HepG2 (cell line): ENCODE measurements around the gene LEAP2. TPM values are rescaled to one million over a fixed set of nuclear protein-coding genes. Genes with fewer than 3 reads are reported as not detected.
A peak's percentile ranks its signal among the peaks of the same experiment; 100 is the strongest.

Experiments used
- ARID5B ChIP-seq: IDR thresholded peaks from 2 replicates; pipeline ENCODE4 v1.4.0; 2020; ENCODE audit warnings: mild to moderate bottlenecking, missing genetic modification reagents
- ATF2 ChIP-seq: sonication (generic); formaldehyde crosslinking; IDR thresholded peaks from 2 replicates; pipeline ENCODE4 v1.4.0; 2020; ENCODE audit warnings: missing genetic modification reagents
- DPF2 ChIP-seq: sonication (generic); formaldehyde crosslinking; IDR thresholded peaks from 2 replicates; pipeline ENCODE4 v1.4.0; 2020; ENCODE audit warnings: mild to moderate bottlenecking, low read depth, missing genetic modification reagents, borderline replicate concordance
- EP300 ChIP-seq, 3 experiments: sonication (generic) in 1 of 3; formaldehyde crosslinking in 1 of 3; IDR thresholded peaks; 2 replicates each; pipeline versions ENCODE4 v1.5.1 to v1.6.1; 2011 to 2020; ENCODE audit warnings: low read depth in 2 of 3, low read length in 2 of 3, borderline replicate concordance in 1 of 3, improper control_type of control experiment in 1 of 3, mild to moderate bottlenecking in 1 of 3, missing genetic modification reagents in 1 of 3, moderate library complexity in 1 of 3
- HDAC2 ChIP-seq: sonication (generic); formaldehyde crosslinking; IDR thresholded peaks from 2 replicates; pipeline ENCODE4 v1.4.0; 2020; ENCODE audit warnings: missing genetic modification reagents
- JUN ChIP-seq: sonication (generic); formaldehyde crosslinking; IDR thresholded peaks from 2 replicates; pipeline ENCODE4 v1.4.0; 2020; ENCODE audit warnings: mild to moderate bottlenecking, missing genetic modification reagents
- NCOA2 ChIP-seq: sonication (generic); formaldehyde crosslinking; IDR thresholded peaks from 2 replicates; pipeline ENCODE4 v1.8.0; 2022; ENCODE audit warnings: inconsistent platforms
- PAXIP1 ChIP-seq: sonication (generic); formaldehyde crosslinking; conservative IDR thresholded peaks from 2 replicates; pipeline ENCODE4 v1.4.0; 2020; ENCODE audit warnings: mild to moderate bottlenecking, missing genetic modification reagents, moderate library complexity
- SMAD9 ChIP-seq: sonication (generic); formaldehyde crosslinking; IDR thresholded peaks from 2 replicates; pipeline ENCODE4 v1.5.1; 2020; ENCODE audit warnings: mild to moderate bottlenecking, missing genetic modification reagents
- ZKSCAN1 ChIP-seq: fragments of 150-350 bp; IDR thresholded peaks from 2 replicates; pipeline ENCODE4 v1.6.1; 2014; ENCODE audit warnings: low read length
- ZNF205 ChIP-seq: IDR thresholded peaks from 2 replicates; pipeline ENCODE4 v1.6.1; 2018; ENCODE audit warnings: missing biosample characterization, missing genetic modification reagents
- ZNF281 ChIP-seq: sonication (generic); formaldehyde crosslinking; IDR thresholded peaks from 2 replicates; pipeline ENCODE4 v1.4.0; 2020; ENCODE audit warnings: missing genetic modification reagents, borderline replicate concordance
- ZNF326 ChIP-seq: sonication (generic); formaldehyde crosslinking; IDR thresholded peaks from 2 replicates; pipeline ENCODE4 v1.4.0; 2020; ENCODE audit warnings: missing genetic modification reagents, borderline replicate concordance
- ZNF510 ChIP-seq: sonication (generic); formaldehyde crosslinking; IDR thresholded peaks from 2 replicates; pipeline ENCODE4 v1.4.0; 2020; ENCODE audit warnings: low read depth, mild to moderate bottlenecking, missing genetic modification reagents
- ZNF605 ChIP-seq: sonication (generic); formaldehyde crosslinking; IDR thresholded peaks from 2 replicates; pipeline ENCODE4 v1.8.0; 2022; ENCODE audit warnings: mild to moderate bottlenecking, missing genetic modification reagents
- ZNF674 ChIP-seq: sonication (generic); formaldehyde crosslinking; IDR thresholded peaks from 2 replicates; pipeline ENCODE4 v1.5.0; 2020; ENCODE audit warnings: low read depth, mild to moderate bottlenecking, missing genetic modification reagents
- ZNF740 ChIP-seq: sonication (generic); formaldehyde crosslinking; IDR thresholded peaks from 2 replicates; pipeline ENCODE4 v1.4.0; 2020; ENCODE audit warnings: missing genetic modification reagents
- ZNF792 ChIP-seq: IDR thresholded peaks from 2 replicates; pipeline ENCODE4 v1.6.1; 2016
- polyA plus RNA-seq, 8 experiments: library from polyadenylated mRNA; depleted of rRNA in 3 of 8; stranded (reverse) in 7 of 8; unstranded in 1 of 8; fragments of >200 nt; fragmentation: Illumina TruSeq in 4 of 8; extraction: Trizol in 4 of 8; gene quantifications; 2 replicates each; pipeline versions ENCODE4 v1.2.1 to v1.2.3, GENCODE V29; 2011 to 2016; ENCODE audit warnings: low read depth in 4 of 8, missing spikeins in 1 of 8, mixed read lengths in 1 of 8; ENCODE audit not compliant: insufficient read depth in 1 of 8
- total RNA-seq, 5 experiments: library from RNA; depleted of rRNA; stranded (reverse); fragments of >200 nt; fragmentation: Illumina TruSeq; extraction: Trizol; gene quantifications; 2 replicates each; pipeline ENCODE4 v1.2.3, GENCODE V29; 2016; ENCODE audit warnings: low read depth in 1 of 5

LEAP2 gene
- total and polyA plus RNA-seq, 2 of the 13 experiments (the other 11 are each of a cell fraction or from before 2014, with no cell fraction given), result 23.9 to 51.9 TPM

DNA sequence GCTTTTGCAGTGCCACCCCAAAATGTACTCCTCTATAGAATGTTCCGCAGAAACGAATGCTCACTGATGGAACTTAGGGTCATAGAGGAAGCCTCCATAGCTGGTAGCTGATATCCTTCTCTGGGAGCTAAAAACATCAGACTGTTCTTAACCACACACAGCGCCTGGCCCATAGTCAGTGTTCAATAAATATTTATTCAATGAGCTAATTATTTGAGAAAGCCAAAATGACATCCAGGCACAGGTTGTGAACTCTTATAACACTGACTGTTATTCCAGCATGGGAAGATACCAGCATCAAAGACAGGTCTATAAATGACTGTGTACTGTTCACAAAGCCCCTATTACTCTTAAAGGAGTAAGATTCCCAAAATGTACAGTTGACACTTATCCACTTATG is 20.1 kb upstream of the LEAP2 start (continued):
- TF ChIP-seq ZNF281 (no peak), NCOA2 (CRISPR knock-in tag) (peak; percentile 34; the same call in 1 of the 2 replicates), DPF2 (CRISPR knock-in tag) (no peak), ZNF205 (peak; percentile 99), EP300 (IDR thresholded peaks at IDR 0.05; ENCODE audit: low read depth in 2 of 2, low read length in 2 of 2) (0 out of 4 replicates have a peak, but pooled peaks of 1 of the 2 experiments have one; percentile 26), EP300 (CRISPR knock-in tag; IDR thresholded peaks at IDR 0.05; ENCODE audit: borderline replicate concordance) (no peak), ZNF605 (CRISPR knock-in tag) (no peak), ATF2 (peak; percentile 53; the same call in 1 of the 2 replicates), SMAD9 (CRISPR knock-in tag) (no peak), ZNF792 (CRISPR knock-in tag) (0 out of 2 replicates have a peak, but pooled peaks have one; percentile 30), JUN (CRISPR knock-in tag) (0 out of 2 replicates have a peak, but pooled peaks have one; percentile 35), ZKSCAN1 (peak; percentile 78), ZNF510 (no peak), ZNF740 (no peak), HDAC2 (0 out of 2 replicates have a peak, but pooled peaks have one; percentile 14), ZNF674 (CRISPR knock-in tag) (no peak), ARID5B (peak; percentile 44; the same call in 1 of the 2 replicates), PAXIP1 (CRISPR knock-in tag) (0 out of 2 replicates have a peak, but pooled peaks have one; percentile 38), ZNF326 (no peak)
